ENCODE data around the gene RAB3GAP2.
"Not testable (repeated sequence)": the region's sequence is repeated elsewhere in the genome, so short reads cannot be mapped to it uniquely, and the experiment has no call there.

RAB3GAP2 gene

GRCh38 chr1:220219865-220220698, 52.2 kb downstream of the RAB3GAP2 start:
- Histone ChIP-seq H3K4me2 (ENCODE audit: low read depth, low read length, poor library complexity, severe bottlenecking) (no peak overlapping the region), H3K4me1 (ENCODE audit: insufficient read depth, low read length, poor library complexity, severe bottlenecking) (no peaks in the 10 kb centered on the region), H3F3A (ENCODE audit: low read depth) (no peaks in the 10 kb centered on the region), H3K27me3 (ENCODE audit: insufficient read depth, low read length, poor library complexity, severe bottlenecking) (no peaks in the 10 kb centered on the region), H3K36me3 (ENCODE audit: insufficient read depth, low read length) (no peaks in the 10 kb centered on the region; the same call in none of the 2 replicates), H3K9me3 (ENCODE audit: insufficient read depth, low read depth, low read length) (no peaks in the 10 kb centered on the region), H2AFZ (ENCODE audit: low read length) (no peak overlapping the region), H3K4me3 (ENCODE audit: low read length, poor library complexity, severe bottlenecking) (no peak overlapping the region), H3K9ac (ENCODE audit: low read depth, low read length, poor library complexity, severe bottlenecking) (no peak overlapping the region), H3K79me2 (ENCODE audit: insufficient read depth, low read length) (peaks cover 17% of the 10 kb centered on the region), H4K20me1 (ENCODE audit: insufficient read depth, low read length, poor library complexity, severe bottlenecking) (peaks cover 12% of the 10 kb centered on the region), H3K9me2 (replicated peaks; ENCODE audit: low read depth, low read length) (no peaks in the 10 kb centered on the region)
- TF ChIP-seq CTCF (conservative IDR thresholded peaks at IDR 0.05; ENCODE audit: low read length): no peak

GRCh38 chr1:220219136-220219442, 53.2 kb downstream of the RAB3GAP2 start:
- Histone ChIP-seq H3K27me3 (ENCODE audit: insufficient read depth, low read length, poor library complexity, severe bottlenecking) (no peaks in the 10 kb centered on the region), H3K9ac (ENCODE audit: low read depth, low read length, poor library complexity, severe bottlenecking) (no peak overlapping the region), H3K4me2 (ENCODE audit: low read depth, low read length, poor library complexity, severe bottlenecking) (no peak overlapping the region), H3F3A (ENCODE audit: low read depth) (no peaks in the 10 kb centered on the region), H3K4me3 (ENCODE audit: low read length, poor library complexity, severe bottlenecking) (no peak overlapping the region), H4K20me1 (ENCODE audit: insufficient read depth, low read length, poor library complexity, severe bottlenecking) (peaks cover 9% of the 10 kb centered on the region), H3K9me2 (replicated peaks; ENCODE audit: low read depth, low read length) (no peaks in the 10 kb centered on the region), H3K9me3 (ENCODE audit: insufficient read depth, low read depth, low read length) (no peaks in the 10 kb centered on the region), H3K36me3 (ENCODE audit: insufficient read depth, low read length) (no peaks in the 10 kb centered on the region; the same call in none of the 2 replicates), H2AFZ (ENCODE audit: low read length) (no peak overlapping the region), H3K4me1 (ENCODE audit: insufficient read depth, low read length, poor library complexity, severe bottlenecking) (no peaks in the 10 kb centered on the region), H3K79me2 (ENCODE audit: insufficient read depth, low read length) (peaks cover 21% of the 10 kb centered on the region)
- TF ChIP-seq EZH2phosphoT487 (IDR thresholded peaks at IDR 0.05; ENCODE audit: borderline replicate concordance): no peak
- TF ChIP-seq CTCF (conservative IDR thresholded peaks at IDR 0.05; ENCODE audit: low read length): no peak

GRCh38 chr1:220218397-220219135, 53.7 kb downstream of the RAB3GAP2 start:
- H3K9me2 ChIP-seq (replicated peaks; ENCODE audit: low read depth, low read length); H3K4me2 ChIP-seq (ENCODE audit: low read depth, low read length, poor library complexity, severe bottlenecking); H4K20me1 ChIP-seq (ENCODE audit: insufficient read depth, low read length, poor library complexity, severe bottlenecking); H2AFZ ChIP-seq (ENCODE audit: low read length); H3K4me1 ChIP-seq (ENCODE audit: insufficient read depth, low read length, poor library complexity, severe bottlenecking); H3K9ac ChIP-seq (ENCODE audit: low read depth, low read length, poor library complexity, severe bottlenecking); H3K4me3 ChIP-seq (ENCODE audit: low read length, poor library complexity, severe bottlenecking); H3F3A ChIP-seq (ENCODE audit: low read depth); H3K36me3 ChIP-seq (ENCODE audit: insufficient read depth, low read length); H3K9me3 ChIP-seq (ENCODE audit: insufficient read depth, low read depth, low read length); H3K27me3 ChIP-seq (ENCODE audit: insufficient read depth, low read length, poor library complexity, severe bottlenecking): not testable (repeated sequence)
- TF ChIP-seq CTCF (conservative IDR thresholded peaks at IDR 0.05; ENCODE audit: low read length): peak; percentile 63
- H3K79me2 ChIP-seq (ENCODE audit: insufficient read depth, low read length): peaks cover 17% of the 10 kb centered on the region
